Type B pancreatic cell (in vitro differentiated cells): ENCODE measurements around the gene NUF2. TPM values are rescaled to one million over a fixed set of nuclear protein-coding genes. Genes with fewer than 3 reads are reported as not detected.
"Not testable (repeated sequence)": the region's sequence is repeated elsewhere in the genome, so short reads cannot be mapped to it uniquely, and the experiment has no call there.

Experiments
- DNase-seq: peaks from one replicate; pipeline ENCODE4 v3.0.0; 2021; ENCODE audit warnings: mixed read lengths; ENCODE audit not compliant: unreplicated experiment; ENCODE audit errors: extremely low spot score
- H3K27ac Mint-ChIP-seq: 2 replicates; pipeline ENCODE4 v1.8.0; 2021; ENCODE audit warnings: mild to moderate bottlenecking, mixed read lengths
- H3K27me3 Mint-ChIP-seq: 2 replicates; pipeline ENCODE4 v1.8.0; 2021; ENCODE audit warnings: mixed read lengths
- H3K36me3 Mint-ChIP-seq: 2 replicates; pipeline ENCODE4 v1.8.0; 2021; ENCODE audit warnings: mixed read lengths
- H3K4me1 Mint-ChIP-seq: one replicate; pipeline ENCODE4 v1.8.0; 2021; ENCODE audit warnings: mixed read lengths; ENCODE audit not compliant: unreplicated experiment
- H3K4me3 Mint-ChIP-seq: 2 replicates; pipeline ENCODE4 v1.8.0; 2021; ENCODE audit warnings: mild to moderate bottlenecking, mixed read lengths
- H3K9me3 Mint-ChIP-seq: 2 replicates; pipeline ENCODE4 v1.8.0; 2021; ENCODE audit warnings: mixed read lengths
- long read RNA-seq: library from polyadenylated mRNA; unstranded; transcript quantifications from one replicate; pipeline ENCODE4 v2.0.0, GENCODE V29; 2020
- total RNA-seq: library from RNA; stranded (reverse); gene quantifications from 2 replicates; pipeline ENCODE4 v1.2.1, GENCODE V29; 2021; ENCODE audit warnings: low replicate concordance
- TF ChIP-seq, protein P1 (sequence below): fragments of 200-600 bp; sonication (generic); conservative IDR thresholded peaks from 2 replicates; pipeline ENCODE4 v1.5.0; 2021; ENCODE audit warnings: antibody characterized with exemption, mild to moderate bottlenecking

Gene NUF2
- 7.3 and 26.5 TPM in 2 replicates for total RNA-seq
- long read RNA-seq, partial matches to known transcripts: 12 of 19 reads
- long read RNA-seq, other reads (novel, unspliced or antisense): 3 of 19 reads

DNA sequence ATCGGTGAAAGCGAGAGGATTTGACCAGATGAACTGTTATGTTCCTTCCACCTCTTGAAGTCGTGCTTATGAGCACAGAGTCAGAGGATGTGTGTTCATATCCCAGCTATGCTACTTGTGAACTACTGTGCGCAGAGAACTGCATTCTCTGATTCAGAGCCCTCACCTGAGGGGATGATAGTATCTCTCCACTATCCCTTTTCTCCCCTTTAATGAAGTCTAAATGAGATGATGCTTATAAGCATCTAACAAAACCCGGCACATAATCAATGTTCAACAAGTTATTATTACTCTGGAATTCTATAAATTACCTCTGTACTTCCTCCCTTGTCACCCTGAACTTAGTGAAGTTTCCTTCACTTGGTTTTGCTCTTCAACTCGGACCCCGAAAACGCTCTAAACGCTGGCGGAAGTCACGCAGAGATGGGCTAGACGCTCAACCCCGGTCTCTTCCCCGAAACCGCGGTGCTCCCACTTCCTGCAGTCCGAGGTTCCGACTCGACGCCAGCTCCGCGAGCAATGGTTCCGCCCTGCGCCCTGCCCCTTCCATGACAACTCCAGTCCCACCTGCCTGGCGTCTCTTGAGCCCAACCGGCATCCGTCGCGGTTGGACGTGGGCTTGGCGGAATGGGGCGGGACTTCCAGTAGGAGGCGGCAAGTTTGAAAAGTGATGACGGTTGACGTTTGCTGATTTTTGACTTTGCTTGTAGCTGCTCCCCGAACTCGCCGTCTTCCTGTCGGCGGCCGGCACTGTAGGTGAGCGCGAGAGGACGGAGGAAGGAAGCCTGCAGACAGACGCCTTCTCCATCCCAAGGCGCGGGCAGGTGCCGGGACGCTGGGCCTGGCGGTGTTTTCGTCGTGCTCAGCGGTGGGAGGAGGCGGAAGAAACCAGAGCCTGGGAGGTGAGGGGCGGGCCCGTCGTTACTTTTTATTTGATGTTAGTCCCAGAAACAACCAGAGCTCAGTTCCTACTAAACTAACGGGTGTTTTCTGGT lies at the start of gene NUF2:
TSS of gene NUF2 (plus strand) at position 644 of the 995 bp plus-strand sequence. CDS start 4,098 bp downstream, outside the sequence.
- Mint-ChIP-seq H3K36me3 (no peaks in the 10 kb centered on the region), H3K4me3 (peak within 1 kb of the TSS; percentile 99), H3K27ac (peak within 1 kb of the TSS; percentile 97), H3K4me1 (peaks cover 16% of the 10 kb centered on the region), H3K27me3 (no peaks in the 10 kb centered on the region), H3K9me3 (no peaks in the 10 kb centered on the region)
- TF ChIP-seq, protein P1, sequence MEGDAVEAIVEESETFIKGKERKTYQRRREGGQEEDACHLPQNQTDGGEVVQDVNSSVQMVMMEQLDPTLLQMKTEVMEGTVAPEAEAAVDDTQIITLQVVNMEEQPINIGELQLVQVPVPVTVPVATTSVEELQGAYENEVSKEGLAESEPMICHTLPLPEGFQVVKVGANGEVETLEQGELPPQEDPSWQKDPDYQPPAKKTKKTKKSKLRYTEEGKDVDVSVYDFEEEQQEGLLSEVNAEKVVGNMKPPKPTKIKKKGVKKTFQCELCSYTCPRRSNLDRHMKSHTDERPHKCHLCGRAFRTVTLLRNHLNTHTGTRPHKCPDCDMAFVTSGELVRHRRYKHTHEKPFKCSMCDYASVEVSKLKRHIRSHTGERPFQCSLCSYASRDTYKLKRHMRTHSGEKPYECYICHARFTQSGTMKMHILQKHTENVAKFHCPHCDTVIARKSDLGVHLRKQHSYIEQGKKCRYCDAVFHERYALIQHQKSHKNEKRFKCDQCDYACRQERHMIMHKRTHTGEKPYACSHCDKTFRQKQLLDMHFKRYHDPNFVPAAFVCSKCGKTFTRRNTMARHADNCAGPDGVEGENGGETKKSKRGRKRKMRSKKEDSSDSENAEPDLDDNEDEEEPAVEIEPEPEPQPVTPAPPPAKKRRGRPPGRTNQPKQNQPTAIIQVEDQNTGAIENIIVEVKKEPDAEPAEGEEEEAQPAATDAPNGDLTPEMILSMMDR: no peak
- DNase-seq: peak; percentile 98

DNA sequence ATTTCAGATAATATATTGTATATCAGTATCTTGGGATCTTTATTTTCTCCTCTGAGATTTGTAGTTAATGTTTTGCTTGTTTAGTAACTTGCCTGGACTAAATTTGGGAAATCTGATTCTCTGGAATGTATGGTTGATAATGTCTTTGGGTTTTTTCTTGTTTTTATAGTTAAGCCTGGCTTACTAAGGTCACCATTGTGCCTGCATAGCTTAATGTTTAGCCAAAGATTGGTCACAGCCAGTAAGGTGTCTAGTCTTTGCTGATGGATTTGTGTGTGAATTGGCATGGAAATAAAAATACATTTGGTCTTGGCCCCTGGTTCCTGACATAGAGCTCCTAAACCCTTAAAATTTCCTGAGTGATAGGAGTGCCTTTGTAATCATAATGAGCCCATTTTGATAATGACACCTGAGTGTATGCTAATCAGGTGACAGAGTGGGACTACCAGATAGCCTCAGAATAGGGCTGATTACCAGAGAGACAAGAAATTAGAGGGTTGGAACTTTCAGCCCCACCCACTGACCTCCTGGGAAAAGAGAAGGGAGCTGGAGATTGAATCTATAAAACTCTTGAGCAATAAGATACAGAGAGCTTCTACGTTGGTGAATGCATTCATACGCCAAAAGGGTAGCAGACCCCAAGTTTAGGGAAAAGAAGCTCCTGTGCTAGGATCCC lies 47.9 kb upstream of the NUF2 start:
- Mint-ChIP-seq H3K4me1 (peaks cover 5% of the 10 kb centered on the region), H3K9me3 (peaks cover 4% of the 10 kb centered on the region), H3K27me3 (no peaks in the 10 kb centered on the region), H3K27ac (no peak overlapping the region), H3K4me3 (no peak overlapping the region), H3K36me3 (no peaks in the 10 kb centered on the region)
- no peak for DNase-seq
- TF ChIP-seq, protein P1: no peak

DNA sequence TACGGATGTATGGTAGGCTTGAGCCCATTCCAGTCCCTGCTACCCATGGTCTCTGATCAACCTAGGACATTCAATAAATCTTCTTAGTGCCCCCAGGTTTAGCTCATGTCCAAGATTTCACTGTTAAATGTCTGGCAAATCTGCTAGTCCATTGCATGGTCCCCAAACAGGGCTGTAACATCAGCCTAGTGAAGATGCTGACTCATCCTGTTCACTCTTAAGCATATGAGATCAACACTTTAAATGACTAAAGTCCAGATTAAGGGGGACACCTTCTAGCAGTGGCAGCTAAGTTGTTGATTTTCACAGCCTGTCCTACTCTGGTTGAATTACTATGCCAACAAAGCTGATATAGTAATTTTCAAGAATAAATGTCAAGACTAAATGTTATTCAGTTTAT lies 46.5 kb upstream of the NUF2 start:
- Mint-ChIP-seq H3K27ac (no peak overlapping the region), H3K4me3 (no peak overlapping the region), H3K36me3 (no peaks in the 10 kb centered on the region)

DNA sequence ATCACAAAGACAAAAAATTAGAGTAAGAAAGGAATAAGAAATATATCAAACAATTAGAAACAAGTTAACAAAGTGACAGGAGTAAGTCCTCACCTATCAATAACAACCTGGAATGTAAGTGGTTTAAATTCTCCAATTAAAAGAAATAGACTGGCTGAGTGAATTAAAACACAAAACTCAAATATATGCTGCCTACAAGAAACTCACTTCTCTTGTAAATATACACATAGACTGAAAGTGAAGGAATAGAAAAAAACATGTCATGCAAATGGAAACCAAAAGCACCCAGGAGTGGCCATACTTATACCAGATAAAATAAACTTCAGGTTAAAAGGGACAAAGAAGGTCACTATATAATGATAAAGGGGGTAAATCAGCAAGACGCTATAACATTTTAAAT lies 43.2 kb upstream of the NUF2 start:
- H3K27ac Mint-ChIP-seq: no peak overlapping the region
- H3K27me3 Mint-ChIP-seq: no peaks in the 10 kb centered on the region
- peaks cover 16% of the 10 kb centered on the region for H3K9me3 Mint-ChIP-seq
- H3K36me3 Mint-ChIP-seq: no peaks in the 10 kb centered on the region
- H3K4me3 Mint-ChIP-seq: no peak overlapping the region
- peaks cover 3% of the 10 kb centered on the region for H3K4me1 Mint-ChIP-seq
- TF ChIP-seq, protein P1: no peak
- DNase-seq: no peak

More for the DNA sequence above, 46.5 kb upstream of the NUF2 start:
- no peak for DNase-seq
- TF ChIP-seq, protein P1: no peak
- Mint-ChIP-seq H3K4me1 (peaks cover 5% of the 10 kb centered on the region), H3K9me3 (peaks cover 16% of the 10 kb centered on the region), H3K27me3 (no peaks in the 10 kb centered on the region)

DNA sequence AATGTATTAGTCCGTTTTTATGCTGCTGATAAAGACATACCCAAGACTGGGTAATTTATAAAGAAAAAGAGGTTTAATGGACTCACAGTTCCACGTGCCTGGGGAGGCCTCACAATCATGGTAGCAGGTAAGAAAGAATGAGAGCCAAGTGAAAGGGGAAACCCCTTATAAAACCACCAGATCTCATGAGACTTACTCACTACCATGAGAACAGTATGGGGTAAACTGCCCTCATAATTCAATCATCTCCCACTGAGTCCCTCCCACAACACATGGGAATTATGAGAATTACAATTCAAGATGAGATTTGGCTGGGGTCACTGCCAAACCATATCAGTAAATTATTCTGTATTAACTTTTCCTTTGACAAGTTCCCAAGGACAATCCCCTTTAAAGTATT lies 36.9 kb upstream of the NUF2 start:
- not testable (repeated sequence) for H3K36me3 Mint-ChIP-seq, H3K4me3 Mint-ChIP-seq, H3K27me3 Mint-ChIP-seq, H3K27ac Mint-ChIP-seq, H3K4me1 Mint-ChIP-seq, DNase-seq, H3K9me3 Mint-ChIP-seq
